WTC11 (cell line): Measurements from ENCODE around the gene ZNF503. TPM values are rescaled to one million over a fixed set of nuclear protein-coding genes. Genes with fewer than 3 reads are reported as not detected.
"Not testable (repeated sequence)": the region's sequence is repeated elsewhere in the genome, so short reads cannot be mapped to it uniquely, and the experiment has no call there.

Source experiments
- ATAC-seq: fragments of 200-7000 bp; cut with Tn5 transposase; 2 replicates; pipeline ENCODE4 v1.10.0; 2021; ENCODE audit warnings: mild to moderate bottlenecking, moderate library complexity
- CTCF ChIA-PET: fragments of 300-600 bp; sonication (Branson Sonifier 250); formaldehyde crosslinking; loops from one replicate; lab custom pipeline; 2021; ENCODE audit warnings: antibody characterized with exemption; lab: Charles Lee
- POLR2A ChIA-PET: fragments of 350-600 bp; sonication (Branson Sonifier 250); formaldehyde crosslinking; loops from one replicate; lab custom pipeline; 2021; ENCODE audit warnings: antibody characterized with exemption; lab: Charles Lee
- DNase-seq: peaks from one replicate; pipeline ENCODE4 v3.0.0; 2021; ENCODE audit warnings: low spot score
- H3K27ac Mint-ChIP-seq: 2 replicates; pipeline ENCODE4 v1.8.0; 2021; ENCODE audit warnings: mixed read lengths
- H3K27me3 Mint-ChIP-seq: 2 replicates; pipeline ENCODE4 v1.8.0; 2021; ENCODE audit warnings: low read depth, mild to moderate bottlenecking, moderate library complexity, mixed read lengths
- H3K36me3 Mint-ChIP-seq: 2 replicates; pipeline ENCODE4 v1.8.0; 2021; ENCODE audit warnings: mixed read lengths
- H3K4me1 Mint-ChIP-seq: 2 replicates; pipeline ENCODE4 v1.8.0; 2022; ENCODE audit warnings: mixed read lengths
- H3K4me3 Mint-ChIP-seq: 2 replicates; pipeline ENCODE4 v1.8.0; 2021; ENCODE audit warnings: mild to moderate bottlenecking, moderate library complexity, mixed read lengths
- H3K9me3 Mint-ChIP-seq: 2 replicates; pipeline ENCODE4 v1.8.0; 2021; ENCODE audit warnings: mixed read lengths
- CDX4 ChIP-seq: fragments of 250-450 bp; sonication (Bioruptor Pico); IDR thresholded peaks from 2 replicates; pipeline ENCODE4 v1.9.0; 2021; ENCODE audit warnings: moderate library complexity, mild to moderate bottlenecking, inconsistent platforms, borderline replicate concordance
- FOXP1 ChIP-seq: sonication (generic); formaldehyde crosslinking; IDR thresholded peaks from 2 replicates; pipeline ENCODE4 v1.8.0; 2022; ENCODE audit warnings: missing genetic modification reagents, mild to moderate bottlenecking, moderate library complexity, borderline replicate concordance
- GABPB1 ChIP-seq: sonication (generic); formaldehyde crosslinking; IDR thresholded peaks from 2 replicates; pipeline ENCODE4 v1.8.1; 2023; ENCODE audit warnings: mild to moderate bottlenecking, missing genetic modification reagents
- GTF2I ChIP-seq: fragments of 250-450 bp; sonication (Bioruptor Pico); conservative IDR thresholded peaks from 2 replicates; pipeline ENCODE4 v1.4.0; 2021; ENCODE audit warnings: mild to moderate bottlenecking
- NR3C1 ChIP-seq: sonication (generic); formaldehyde crosslinking; conservative IDR thresholded peaks from 2 replicates; pipeline ENCODE4 v1.8.1; 2023; ENCODE audit warnings: low read depth, mild to moderate bottlenecking, missing genetic modification reagents
- SMAD4 ChIP-seq: sonication (generic); formaldehyde crosslinking; IDR thresholded peaks from 2 replicates; pipeline ENCODE4 v1.8.0; 2022; ENCODE audit warnings: mild to moderate bottlenecking, missing genetic modification reagents
- TEAD4 ChIP-seq: sonication (generic); formaldehyde crosslinking; IDR thresholded peaks from 2 replicates; pipeline ENCODE4 v1.8.0; 2022; ENCODE audit warnings: mild to moderate bottlenecking, missing genetic modification reagents
- ZNF423 ChIP-seq: fragments of 250-450 bp; sonication (Bioruptor Pico); IDR thresholded peaks from 2 replicates; pipeline ENCODE4 v2.1.2; 2022; ENCODE audit warnings: mild to moderate bottlenecking, moderate library complexity
- total RNA-seq: library from RNA; stranded (reverse); gene quantifications from 3 replicates; pipeline ENCODE4 v1.2.3, GENCODE V29; 2021
- TF ChIP-seq, protein P1 (sequence below): sonication (generic); formaldehyde crosslinking; IDR thresholded peaks from 2 replicates; pipeline ENCODE4 v1.8.1; 2022; ENCODE audit warnings: low read depth, missing genetic modification reagents, borderline replicate concordance
- TF ChIP-seq, protein P2 (sequence below): sonication (generic); formaldehyde crosslinking; IDR thresholded peaks from 2 replicates; pipeline ENCODE4 v1.8.1; 2022; ENCODE audit warnings: missing genetic modification reagents, borderline replicate concordance
- TF ChIP-seq, protein P3 (sequence below): fragments of 250-450 bp; sonication (Bioruptor Pico); IDR thresholded peaks from 2 replicates; pipeline ENCODE4 v1.9.0; 2021; ENCODE audit warnings: mild to moderate bottlenecking, borderline replicate concordance
- TF ChIP-seq, protein P4 (sequence below): fragments of 250-450 bp; sonication (Bioruptor Pico); conservative IDR thresholded peaks from 2 replicates; pipeline ENCODE4 v1.9.0; 2021; ENCODE audit warnings: mild to moderate bottlenecking
- TF ChIP-seq, protein P5 (sequence below): sonication (generic); formaldehyde crosslinking; IDR thresholded peaks from 2 replicates; pipeline ENCODE4 v1.8.1; 2023; ENCODE audit warnings: mild to moderate bottlenecking, missing genetic modification reagents
- TF ChIP-seq, protein P6 (sequence below): fragments of 250-450 bp; sonication (Bioruptor Pico); IDR thresholded peaks from 2 replicates; pipeline ENCODE4 v2.1.2; 2022; ENCODE audit warnings: mild to moderate bottlenecking, moderate library complexity

The ZNF503 gene
- total RNA-seq, 1 experiment from 2014 or later, result 0.39 TPM

DNA sequence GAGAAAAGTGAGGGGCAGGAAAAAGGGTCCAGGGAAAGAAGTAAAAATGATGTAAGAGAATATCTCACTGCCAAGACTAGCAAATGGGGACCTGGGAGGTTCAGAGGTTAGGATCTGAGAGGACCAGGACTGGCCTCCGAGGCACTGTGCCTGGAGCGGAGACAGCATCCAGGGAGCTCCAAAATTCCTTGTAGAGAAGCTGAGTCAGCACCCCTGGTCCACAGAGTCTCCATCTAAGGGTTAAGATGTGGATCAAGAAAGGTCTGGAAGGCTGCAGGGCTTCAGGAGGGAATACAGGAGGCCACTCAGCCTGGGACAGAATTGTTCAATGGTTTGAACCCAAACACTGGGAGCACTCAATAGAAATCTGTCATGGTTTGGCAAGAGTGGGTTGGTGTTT, 30.6 kb downstream of the ZNF503 start:
- Mint-ChIP-seq H3K9me3 (peaks cover 12% of the 10 kb centered on the region), H3K27me3 (peaks cover 13% of the 10 kb centered on the region), H3K4me1 (no peaks in the 10 kb centered on the region), H3K36me3 (0 out of 2 replicates have a peak, but pooled peaks cover 3% of the 10 kb centered on the region), H3K4me3 (no peak overlapping the region), H3K27ac (no peak overlapping the region)
- no peak for DNase-seq
- CTCF ChIA-PET, result no interaction called here
- TF ChIP-seq GTF2I (CRISPR knock-in tag) (no peak), TEAD4 (CRISPR knock-in tag) (no peak), ZNF423 (CRISPR knock-in tag) (no peak), SMAD4 (CRISPR knock-in tag) (no peak), FOXP1 (CRISPR knock-in tag) (no peak), GABPB1 (CRISPR knock-in tag) (no peak), CDX4 (CRISPR knock-in tag) (no peak), NR3C1 (CRISPR knock-in tag) (no peak)
- TF ChIP-seq, protein P1, sequence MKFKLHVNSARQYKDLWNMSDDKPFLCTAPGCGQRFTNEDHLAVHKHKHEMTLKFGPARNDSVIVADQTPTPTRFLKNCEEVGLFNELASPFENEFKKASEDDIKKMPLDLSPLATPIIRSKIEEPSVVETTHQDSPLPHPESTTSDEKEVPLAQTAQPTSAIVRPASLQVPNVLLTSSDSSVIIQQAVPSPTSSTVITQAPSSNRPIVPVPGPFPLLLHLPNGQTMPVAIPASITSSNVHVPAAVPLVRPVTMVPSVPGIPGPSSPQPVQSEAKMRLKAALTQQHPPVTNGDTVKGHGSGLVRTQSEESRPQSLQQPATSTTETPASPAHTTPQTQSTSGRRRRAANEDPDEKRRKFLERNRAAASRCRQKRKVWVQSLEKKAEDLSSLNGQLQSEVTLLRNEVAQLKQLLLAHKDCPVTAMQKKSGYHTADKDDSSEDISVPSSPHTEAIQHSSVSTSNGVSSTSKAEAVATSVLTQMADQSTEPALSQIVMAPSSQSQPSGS (CRISPR knock-in tag), result no peak
- TF ChIP-seq, protein P2, sequence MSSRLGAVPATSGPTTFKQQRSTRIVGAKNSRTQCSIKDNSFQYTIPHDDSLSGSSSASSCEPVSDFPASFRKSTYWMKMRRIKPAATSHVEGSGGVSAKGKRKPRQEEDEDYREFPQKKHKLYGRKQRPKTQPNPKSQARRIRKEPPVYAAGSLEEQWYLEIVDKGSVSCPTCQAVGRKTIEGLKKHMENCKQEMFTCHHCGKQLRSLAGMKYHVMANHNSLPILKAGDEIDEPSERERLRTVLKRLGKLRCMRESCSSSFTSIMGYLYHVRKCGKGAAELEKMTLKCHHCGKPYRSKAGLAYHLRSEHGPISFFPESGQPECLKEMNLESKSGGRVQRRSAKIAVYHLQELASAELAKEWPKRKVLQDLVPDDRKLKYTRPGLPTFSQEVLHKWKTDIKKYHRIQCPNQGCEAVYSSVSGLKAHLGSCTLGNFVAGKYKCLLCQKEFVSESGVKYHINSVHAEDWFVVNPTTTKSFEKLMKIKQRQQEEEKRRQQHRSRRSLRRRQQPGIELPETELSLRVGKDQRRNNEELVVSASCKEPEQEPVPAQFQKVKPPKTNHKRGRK (CRISPR knock-in tag), result no peak
- TF ChIP-seq, protein P3, sequence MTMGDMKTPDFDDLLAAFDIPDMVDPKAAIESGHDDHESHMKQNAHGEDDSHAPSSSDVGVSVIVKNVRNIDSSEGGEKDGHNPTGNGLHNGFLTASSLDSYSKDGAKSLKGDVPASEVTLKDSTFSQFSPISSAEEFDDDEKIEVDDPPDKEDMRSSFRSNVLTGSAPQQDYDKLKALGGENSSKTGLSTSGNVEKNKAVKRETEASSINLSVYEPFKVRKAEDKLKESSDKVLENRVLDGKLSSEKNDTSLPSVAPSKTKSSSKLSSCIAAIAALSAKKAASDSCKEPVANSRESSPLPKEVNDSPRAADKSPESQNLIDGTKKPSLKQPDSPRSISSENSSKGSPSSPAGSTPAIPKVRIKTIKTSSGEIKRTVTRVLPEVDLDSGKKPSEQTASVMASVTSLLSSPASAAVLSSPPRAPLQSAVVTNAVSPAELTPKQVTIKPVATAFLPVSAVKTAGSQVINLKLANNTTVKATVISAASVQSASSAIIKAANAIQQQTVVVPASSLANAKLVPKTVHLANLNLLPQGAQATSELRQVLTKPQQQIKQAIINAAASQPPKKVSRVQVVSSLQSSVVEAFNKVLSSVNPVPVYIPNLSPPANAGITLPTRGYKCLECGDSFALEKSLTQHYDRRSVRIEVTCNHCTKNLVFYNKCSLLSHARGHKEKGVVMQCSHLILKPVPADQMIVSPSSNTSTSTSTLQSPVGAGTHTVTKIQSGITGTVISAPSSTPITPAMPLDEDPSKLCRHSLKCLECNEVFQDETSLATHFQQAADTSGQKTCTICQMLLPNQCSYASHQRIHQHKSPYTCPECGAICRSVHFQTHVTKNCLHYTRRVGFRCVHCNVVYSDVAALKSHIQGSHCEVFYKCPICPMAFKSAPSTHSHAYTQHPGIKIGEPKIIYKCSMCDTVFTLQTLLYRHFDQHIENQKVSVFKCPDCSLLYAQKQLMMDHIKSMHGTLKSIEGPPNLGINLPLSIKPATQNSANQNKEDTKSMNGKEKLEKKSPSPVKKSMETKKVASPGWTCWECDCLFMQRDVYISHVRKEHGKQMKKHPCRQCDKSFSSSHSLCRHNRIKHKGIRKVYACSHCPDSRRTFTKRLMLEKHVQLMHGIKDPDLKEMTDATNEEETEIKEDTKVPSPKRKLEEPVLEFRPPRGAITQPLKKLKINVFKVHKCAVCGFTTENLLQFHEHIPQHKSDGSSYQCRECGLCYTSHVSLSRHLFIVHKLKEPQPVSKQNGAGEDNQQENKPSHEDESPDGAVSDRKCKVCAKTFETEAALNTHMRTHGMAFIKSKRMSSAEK (CRISPR knock-in tag), result no peak
- TF ChIP-seq, protein P4, sequence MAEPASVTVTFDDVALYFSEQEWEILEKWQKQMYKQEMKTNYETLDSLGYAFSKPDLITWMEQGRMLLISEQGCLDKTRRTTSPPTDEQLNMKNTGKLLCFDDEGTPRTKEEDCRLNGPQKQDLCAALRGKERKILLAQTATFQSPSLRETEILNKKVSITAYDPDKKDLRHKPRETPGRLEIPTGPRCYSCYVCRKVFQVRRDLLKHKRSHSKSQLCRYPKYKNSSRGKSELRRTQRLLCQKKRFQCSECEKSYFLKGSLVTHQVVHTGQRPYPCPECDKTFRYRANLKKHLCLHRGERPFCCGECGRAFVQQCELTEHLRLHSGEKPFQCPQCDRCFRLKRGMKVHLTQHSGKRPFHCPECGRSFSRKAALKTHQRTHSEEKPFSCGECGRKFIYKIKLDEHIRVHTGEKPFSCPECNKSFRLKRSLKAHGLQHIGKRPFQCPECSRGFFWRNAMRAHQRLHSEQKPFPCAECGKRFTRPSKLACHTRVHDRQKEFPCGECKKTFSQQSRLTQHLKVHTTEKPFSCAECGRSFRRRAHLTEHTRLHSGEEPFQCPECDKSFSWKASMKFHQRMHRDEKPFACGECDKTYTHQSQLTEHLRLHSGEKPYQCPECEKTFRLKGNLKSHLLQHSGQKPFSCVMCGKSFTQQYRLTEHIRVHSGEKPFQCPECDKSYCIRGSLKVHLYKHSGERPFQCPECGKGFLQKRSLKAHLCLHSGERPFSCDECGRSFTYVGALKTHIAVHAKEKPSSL (CRISPR knock-in tag), result no peak
- TF ChIP-seq, protein P5, sequence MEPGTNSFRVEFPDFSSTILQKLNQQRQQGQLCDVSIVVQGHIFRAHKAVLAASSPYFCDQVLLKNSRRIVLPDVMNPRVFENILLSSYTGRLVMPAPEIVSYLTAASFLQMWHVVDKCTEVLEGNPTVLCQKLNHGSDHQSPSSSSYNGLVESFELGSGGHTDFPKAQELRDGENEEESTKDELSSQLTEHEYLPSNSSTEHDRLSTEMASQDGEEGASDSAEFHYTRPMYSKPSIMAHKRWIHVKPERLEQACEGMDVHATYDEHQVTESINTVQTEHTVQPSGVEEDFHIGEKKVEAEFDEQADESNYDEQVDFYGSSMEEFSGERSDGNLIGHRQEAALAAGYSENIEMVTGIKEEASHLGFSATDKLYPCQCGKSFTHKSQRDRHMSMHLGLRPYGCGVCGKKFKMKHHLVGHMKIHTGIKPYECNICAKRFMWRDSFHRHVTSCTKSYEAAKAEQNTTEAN (CRISPR knock-in tag), result no peak
- TF ChIP-seq, protein P6, sequence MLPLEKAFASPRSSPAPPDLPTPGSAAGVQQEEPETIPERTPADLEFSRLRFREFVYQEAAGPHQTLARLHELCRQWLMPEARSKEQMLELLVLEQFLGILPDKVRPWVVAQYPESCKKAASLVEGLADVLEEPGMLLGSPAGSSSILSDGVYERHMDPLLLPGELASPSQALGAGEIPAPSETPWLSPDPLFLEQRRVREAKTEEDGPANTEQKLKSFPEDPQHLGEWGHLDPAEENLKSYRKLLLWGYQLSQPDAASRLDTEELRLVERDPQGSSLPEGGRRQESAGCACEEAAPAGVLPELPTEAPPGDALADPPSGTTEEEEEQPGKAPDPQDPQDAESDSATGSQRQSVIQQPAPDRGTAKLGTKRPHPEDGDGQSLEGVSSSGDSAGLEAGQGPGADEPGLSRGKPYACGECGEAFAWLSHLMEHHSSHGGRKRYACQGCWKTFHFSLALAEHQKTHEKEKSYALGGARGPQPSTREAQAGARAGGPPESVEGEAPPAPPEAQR (CRISPR knock-in tag), result no peak
- POLR2A ChIA-PET, result no interaction called here
- no peak for ATAC-seq

DNA sequence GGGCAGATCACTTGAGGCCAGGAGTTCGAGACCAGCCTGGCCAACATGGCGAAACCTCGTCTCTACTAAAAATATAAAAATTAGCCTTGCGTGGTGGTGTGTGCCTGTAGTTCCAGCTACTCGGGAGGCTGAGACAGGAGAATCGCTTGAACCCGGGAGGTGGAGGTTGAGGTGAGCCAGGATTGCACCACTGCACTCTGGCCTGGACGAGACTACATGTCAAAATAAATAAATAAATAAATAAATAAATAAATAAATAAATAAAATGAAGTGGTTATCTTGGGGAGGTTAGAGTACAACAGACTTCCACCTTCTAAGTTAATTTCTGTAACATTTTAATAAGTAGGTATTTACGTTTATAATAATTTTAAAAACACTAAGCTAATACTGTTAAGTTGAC, 31.7 kb downstream of the ZNF503 start:
- POLR2A ChIA-PET, H3K36me3 Mint-ChIP-seq, H3K4me3 Mint-ChIP-seq, ATAC-seq, H3K27ac Mint-ChIP-seq, DNase-seq, CTCF ChIA-PET, H3K4me1 Mint-ChIP-seq: not testable (repeated sequence)
- Mint-ChIP-seq H3K9me3 (peaks cover 12% of the 10 kb centered on the region), H3K27me3 (peaks cover 13% of the 10 kb centered on the region)
